ENCODE data around the gene ROCK2. TPM values are rescaled to one million over a fixed set of nuclear protein-coding genes. Genes with fewer than 3 reads are reported as not detected.
A peak's percentile ranks its signal among the peaks of the same experiment; 100 is the strongest.

Gene ROCK2
- total and polyA plus RNA-seq, 9 of the 15 experiments (the other 6 are each of a cell fraction or from before 2014, with no cell fraction given): 4.9 to 30.6 (median 14.3) TPM

GRCh38 chr2:11344956-11345677 is 681 bp upstream of the ROCK2 start (continued):
- TF ChIP-seq ZNF395 (CRISPR knock-in tag; IDR thresholded peaks at IDR 0.05) (peak; percentile 66; the same call in 1 of the 2 replicates), EHMT2 (IDR thresholded peaks at IDR 0.05) (no peak), DLX4 (CRISPR knock-in tag; IDR thresholded peaks at IDR 0.05) (no peak), HSF4 (CRISPR knock-in tag; IDR thresholded peaks at IDR 0.05; ENCODE audit: borderline replicate concordance) (no peak), PHF20 (IDR thresholded peaks at IDR 0.05; ENCODE audit: partially characterized antibody) (no peak), ZNF740 (CRISPR knock-in tag; IDR thresholded peaks at IDR 0.05) (peak; percentile 52; the same call in 1 of the 2 replicates), ZNF740 (tag; IDR thresholded peaks at IDR 0.05) (peak in 1 of 2 experiments; percentile 85; a peak in 2 of 4 replicates), HNRNPUL1 (IDR thresholded peaks at IDR 0.05; ENCODE audit: low read length) (no peak), MYBL2 (IDR thresholded peaks at IDR 0.05; ENCODE audit: low read depth) (no peak), MYBL2 (CRISPR knock-in tag; IDR thresholded peaks at IDR 0.05; ENCODE audit: borderline replicate concordance) (no peak), ZNF23 (CRISPR knock-in tag; IDR thresholded peaks at IDR 0.05) (no peak), TCF7L2 (IDR thresholded peaks at IDR 0.05; ENCODE audit: low read depth, low read length) (no peak), CXXC5 (CRISPR knock-in tag; IDR thresholded peaks at IDR 0.05) (peak; percentile 30; the same call in 1 of the 2 replicates), ATF1 (CRISPR knock-in tag; IDR thresholded peaks at IDR 0.05) (no peak), ATF1 (tag; IDR thresholded peaks at IDR 0.05) (peak; percentile 27)
- TF ChIP-seq, protein P1, sequence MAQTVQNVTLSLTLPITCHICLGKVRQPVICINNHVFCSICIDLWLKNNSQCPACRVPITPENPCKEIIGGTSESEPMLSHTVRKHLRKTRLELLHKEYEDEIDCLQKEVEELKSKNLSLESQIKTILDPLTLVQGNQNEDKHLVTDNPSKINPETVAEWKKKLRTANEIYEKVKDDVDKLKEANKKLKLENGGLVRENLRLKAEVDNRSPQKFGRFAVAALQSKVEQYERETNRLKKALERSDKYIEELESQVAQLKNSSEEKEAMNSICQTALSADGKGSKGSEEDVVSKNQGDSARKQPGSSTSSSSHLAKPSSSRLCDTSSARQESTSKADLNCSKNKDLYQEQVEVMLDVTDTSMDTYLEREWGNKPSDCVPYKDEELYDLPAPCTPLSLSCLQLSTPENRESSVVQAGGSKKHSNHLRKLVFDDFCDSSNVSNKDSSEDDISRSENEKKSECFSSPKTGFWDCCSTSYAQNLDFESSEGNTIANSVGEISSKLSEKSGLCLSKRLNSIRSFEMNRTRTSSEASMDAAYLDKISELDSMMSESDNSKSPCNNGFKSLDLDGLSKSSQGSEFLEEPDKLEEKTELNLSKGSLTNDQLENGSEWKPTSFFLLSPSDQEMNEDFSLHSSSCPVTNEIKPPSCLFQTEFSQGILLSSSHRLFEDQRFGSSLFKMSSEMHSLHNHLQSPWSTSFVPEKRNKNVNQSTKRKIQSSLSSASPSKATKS (CRISPR knock-in tag; IDR thresholded peaks at IDR 0.05): no peak
- TF ChIP-seq, protein P2, sequence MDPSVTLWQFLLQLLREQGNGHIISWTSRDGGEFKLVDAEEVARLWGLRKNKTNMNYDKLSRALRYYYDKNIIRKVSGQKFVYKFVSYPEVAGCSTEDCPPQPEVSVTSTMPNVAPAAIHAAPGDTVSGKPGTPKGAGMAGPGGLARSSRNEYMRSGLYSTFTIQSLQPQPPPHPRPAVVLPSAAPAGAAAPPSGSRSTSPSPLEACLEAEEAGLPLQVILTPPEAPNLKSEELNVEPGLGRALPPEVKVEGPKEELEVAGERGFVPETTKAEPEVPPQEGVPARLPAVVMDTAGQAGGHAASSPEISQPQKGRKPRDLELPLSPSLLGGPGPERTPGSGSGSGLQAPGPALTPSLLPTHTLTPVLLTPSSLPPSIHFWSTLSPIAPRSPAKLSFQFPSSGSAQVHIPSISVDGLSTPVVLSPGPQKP (CRISPR knock-in tag; IDR thresholded peaks at IDR 0.05): no peak
- TF ChIP-seq, protein P3, sequence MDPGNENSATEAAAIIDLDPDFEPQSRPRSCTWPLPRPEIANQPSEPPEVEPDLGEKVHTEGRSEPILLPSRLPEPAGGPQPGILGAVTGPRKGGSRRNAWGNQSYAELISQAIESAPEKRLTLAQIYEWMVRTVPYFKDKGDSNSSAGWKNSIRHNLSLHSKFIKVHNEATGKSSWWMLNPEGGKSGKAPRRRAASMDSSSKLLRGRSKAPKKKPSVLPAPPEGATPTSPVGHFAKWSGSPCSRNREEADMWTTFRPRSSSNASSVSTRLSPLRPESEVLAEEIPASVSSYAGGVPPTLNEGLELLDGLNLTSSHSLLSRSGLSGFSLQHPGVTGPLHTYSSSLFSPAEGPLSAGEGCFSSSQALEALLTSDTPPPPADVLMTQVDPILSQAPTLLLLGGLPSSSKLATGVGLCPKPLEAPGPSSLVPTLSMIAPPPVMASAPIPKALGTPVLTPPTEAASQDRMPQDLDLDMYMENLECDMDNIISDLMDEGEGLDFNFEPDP (CRISPR knock-in tag; IDR thresholded peaks at IDR 0.05): no peak
- TF ChIP-seq, protein P4, sequence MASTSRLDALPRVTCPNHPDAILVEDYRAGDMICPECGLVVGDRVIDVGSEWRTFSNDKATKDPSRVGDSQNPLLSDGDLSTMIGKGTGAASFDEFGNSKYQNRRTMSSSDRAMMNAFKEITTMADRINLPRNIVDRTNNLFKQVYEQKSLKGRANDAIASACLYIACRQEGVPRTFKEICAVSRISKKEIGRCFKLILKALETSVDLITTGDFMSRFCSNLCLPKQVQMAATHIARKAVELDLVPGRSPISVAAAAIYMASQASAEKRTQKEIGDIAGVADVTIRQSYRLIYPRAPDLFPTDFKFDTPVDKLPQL (IDR thresholded peaks at IDR 0.05; ENCODE audit: extremely low read depth, insufficient read length): no peak
